GM21786 (cell line): Measurements from ENCODE around the gene ST8SIA1.

Experiments used
- ATAC-seq: cut with Tn5 transposase; IDR thresholded peaks from one replicate; pipeline ENCODE4 v1.9.1; 2021; ENCODE audit not compliant: unreplicated experiment

ST8SIA1 gene

GRCh38 chr12:22332202-22332601, 2.3 kb downstream of the ST8SIA1 start:
- no peak for ATAC-seq

- ATAC-seq: no peak
Measured at GRCh38 chr12:22329621-22330020, 4.9 kb downstream of the ST8SIA1 start.

GRCh38 chr12:22325218-22325617, 9.3 kb downstream of the ST8SIA1 start:
- ATAC-seq: no peak

- ATAC-seq: no peak
Measured at GRCh38 chr12:22322091-22322490, 12.4 kb downstream of the ST8SIA1 start.

- ATAC-seq: no peak
Measured at GRCh38 chr12:22321638-22322037, 12.9 kb downstream of the ST8SIA1 start.

- no peak for ATAC-seq
Measured at GRCh38 chr12:22321018-22321605, 13.4 kb downstream of the ST8SIA1 start.

- no peak for ATAC-seq
Measured at GRCh38 chr12:22318108-22318737, 16.3 kb downstream of the ST8SIA1 start.

- no peak for ATAC-seq
Measured at GRCh38 chr12:22313963-22314330, 20.6 kb downstream of the ST8SIA1 start.

- ATAC-seq: no peak
Measured at GRCh38 chr12:22313286-22313962, 21.1 kb downstream of the ST8SIA1 start.

GRCh38 chr12:22312336-22312735, 22.2 kb downstream of the ST8SIA1 start:
- ATAC-seq: no peak

- ATAC-seq: no peak
Measured at GRCh38 chr12:22310709-22311108, 23.8 kb downstream of the ST8SIA1 start.

GRCh38 chr12:22310275-22310674, 24.2 kb downstream of the ST8SIA1 start:
- no peak for ATAC-seq

GRCh38 chr12:22307811-22308210, 26.7 kb downstream of the ST8SIA1 start:
- no peak for ATAC-seq

GRCh38 chr12:22306311-22306710, 28.2 kb downstream of the ST8SIA1 start:
- no peak for ATAC-seq

- ATAC-seq: no peak
Measured at GRCh38 chr12:22304341-22304740, 30.2 kb downstream of the ST8SIA1 start.

GRCh38 chr12:22299294-22299912, 35.1 kb downstream of the ST8SIA1 start:
- ATAC-seq: no peak

- ATAC-seq: no peak
Measured at GRCh38 chr12:22289250-22289649, 45.3 kb downstream of the ST8SIA1 start.

GRCh38 chr12:22287776-22288621, 46.5 kb downstream of the ST8SIA1 start:
- ATAC-seq: no peak

GRCh38 chr12:22287101-22287500, 47.4 kb downstream of the ST8SIA1 start:
- ATAC-seq: no peak

GRCh38 chr12:22286569-22286968, 47.9 kb downstream of the ST8SIA1 start:
- ATAC-seq: no peak

GRCh38 chr12:22285846-22286245, 48.7 kb downstream of the ST8SIA1 start:
- no peak for ATAC-seq
